22Rv1 (cell line): ENCODE measurements around the gene SLC51B.

Source experiments
- ZFX ChIP-seq: fragments of 450-650 bp; IDR thresholded peaks from 2 replicates; pipeline ENCODE4 v1.6.1; 2017; ENCODE audit warnings: antibody characterized with exemption, borderline replicate concordance
- TF ChIP-seq, protein P1 (sequence below): fragments of 450-650 bp; IDR thresholded peaks from 2 replicates; pipeline ENCODE4 v1.5.1; 2017; ENCODE audit warnings: mild to moderate bottlenecking

DNA sequence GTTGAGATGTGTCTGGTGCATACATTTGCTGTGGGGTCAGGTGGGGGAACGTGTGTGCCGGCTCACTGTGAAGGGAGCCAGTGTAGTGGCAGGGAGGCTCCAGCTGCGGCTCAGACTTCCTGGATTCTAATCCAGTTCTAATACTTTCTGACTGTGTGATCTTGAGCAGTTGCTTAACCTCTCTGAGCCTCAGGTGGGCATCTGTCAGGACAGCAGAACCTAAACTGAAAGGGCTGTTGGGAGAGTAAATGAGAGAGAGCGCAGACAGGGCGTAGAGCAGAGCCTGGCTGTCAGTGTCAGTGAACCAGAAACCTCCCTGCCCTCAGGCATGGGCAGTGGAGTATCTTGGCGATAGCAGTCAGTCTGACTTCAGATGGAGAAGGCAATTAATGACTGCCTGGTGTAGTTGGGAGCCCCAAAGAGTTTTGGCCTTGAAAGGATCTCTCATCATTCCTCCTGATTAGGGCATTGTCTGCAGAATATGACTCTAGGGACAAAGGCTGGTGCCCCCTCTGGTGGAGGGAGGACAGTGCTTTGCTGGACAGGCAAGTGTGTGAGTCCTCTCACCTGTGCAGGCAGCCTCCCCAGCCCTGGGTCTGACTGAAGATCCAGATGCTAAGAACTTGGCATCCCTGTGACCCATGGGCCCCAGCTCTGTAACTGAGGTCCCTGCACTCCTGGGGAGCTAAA, 40.9 kb downstream of the SLC51B start:
- TF ChIP-seq, protein P1, sequence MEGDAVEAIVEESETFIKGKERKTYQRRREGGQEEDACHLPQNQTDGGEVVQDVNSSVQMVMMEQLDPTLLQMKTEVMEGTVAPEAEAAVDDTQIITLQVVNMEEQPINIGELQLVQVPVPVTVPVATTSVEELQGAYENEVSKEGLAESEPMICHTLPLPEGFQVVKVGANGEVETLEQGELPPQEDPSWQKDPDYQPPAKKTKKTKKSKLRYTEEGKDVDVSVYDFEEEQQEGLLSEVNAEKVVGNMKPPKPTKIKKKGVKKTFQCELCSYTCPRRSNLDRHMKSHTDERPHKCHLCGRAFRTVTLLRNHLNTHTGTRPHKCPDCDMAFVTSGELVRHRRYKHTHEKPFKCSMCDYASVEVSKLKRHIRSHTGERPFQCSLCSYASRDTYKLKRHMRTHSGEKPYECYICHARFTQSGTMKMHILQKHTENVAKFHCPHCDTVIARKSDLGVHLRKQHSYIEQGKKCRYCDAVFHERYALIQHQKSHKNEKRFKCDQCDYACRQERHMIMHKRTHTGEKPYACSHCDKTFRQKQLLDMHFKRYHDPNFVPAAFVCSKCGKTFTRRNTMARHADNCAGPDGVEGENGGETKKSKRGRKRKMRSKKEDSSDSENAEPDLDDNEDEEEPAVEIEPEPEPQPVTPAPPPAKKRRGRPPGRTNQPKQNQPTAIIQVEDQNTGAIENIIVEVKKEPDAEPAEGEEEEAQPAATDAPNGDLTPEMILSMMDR: peak; percentile 78
- no peak for TF ChIP-seq ZFX
